Trophoblast cell (in vitro differentiated cells and primary cell): ENCODE data around the gene PCP4L1.

Experiments
- DNase-seq, 2 donors: peaks; one replicate each; pipeline ENCODE4 v3.0.0-alpha.2; 2016
- H2AFZ ChIP-seq: 2 replicates; pipeline ENCODE4 v1.6.1; 2013; ENCODE audit warnings: low read length, moderate library complexity, mild to moderate bottlenecking; ENCODE audit not compliant: insufficient read depth, poor library complexity
- H2AK5ac ChIP-seq: 2 replicates; pipeline ENCODE4 v1.6.1; 2013; ENCODE audit warnings: mild to moderate bottlenecking, low read length
- H2BK120ac ChIP-seq: 2 replicates; pipeline ENCODE4 v1.6.1; 2013; ENCODE audit warnings: low read length, mild to moderate bottlenecking, moderate library complexity; ENCODE audit not compliant: insufficient read depth, poor library complexity
- H2BK12ac ChIP-seq: 2 replicates; pipeline ENCODE4 v1.6.1; 2013; ENCODE audit warnings: mild to moderate bottlenecking, low read length, moderate library complexity
- H2BK5ac ChIP-seq: 2 replicates; pipeline ENCODE4 v1.6.1; 2013; ENCODE audit warnings: low read length, low read depth, moderate library complexity, mild to moderate bottlenecking; ENCODE audit not compliant: poor library complexity
- H3K14ac ChIP-seq: 2 replicates; pipeline ENCODE4 v1.6.1; 2013; ENCODE audit warnings: mild to moderate bottlenecking, low read length
- H3K18ac ChIP-seq: 2 replicates; pipeline ENCODE4 v1.6.1; 2013; ENCODE audit warnings: mild to moderate bottlenecking, low read length
- H3K23ac ChIP-seq: 2 replicates; pipeline ENCODE4 v1.6.1; 2013; ENCODE audit warnings: low read length
- H3K27ac ChIP-seq: 2 replicates; pipeline ENCODE4 v1.5.1; 2013; ENCODE audit warnings: low read depth, mild to moderate bottlenecking, inconsistent platforms, low read length, moderate library complexity
- H3K27me3 ChIP-seq: 2 replicates; pipeline ENCODE4 v1.6.1; 2013; ENCODE audit warnings: inconsistent platforms, mild to moderate bottlenecking, low read length, moderate library complexity; ENCODE audit not compliant: insufficient read depth
- H3K36me3 ChIP-seq, 2 experiments: 1 replicate in 1 of 2; 2 replicates in 1 of 2; pipeline ENCODE4 v1.6.1; 2013; ENCODE audit warnings: low read length in 2 of 2, mild to moderate bottlenecking in 2 of 2, moderate library complexity in 1 of 2; ENCODE audit not compliant: insufficient read depth in 2 of 2, control insufficient read depth in 1 of 2
- H3K4ac ChIP-seq: 2 replicates; pipeline ENCODE4 v1.6.1; 2013; ENCODE audit warnings: low read depth, mild to moderate bottlenecking, low read length, moderate library complexity
- H3K4me1 ChIP-seq, 2 experiments: 1 replicate in 1 of 2; 2 replicates in 1 of 2; pipeline ENCODE4 v1.6.1; 2013; ENCODE audit warnings: low read length in 2 of 2, mild to moderate bottlenecking in 2 of 2, moderate library complexity in 1 of 2; ENCODE audit not compliant: insufficient read depth in 2 of 2, control insufficient read depth in 1 of 2
- H3K4me2 ChIP-seq: 2 replicates; pipeline ENCODE4 v1.6.1; 2013; ENCODE audit warnings: inconsistent platforms, mild to moderate bottlenecking, low read length, moderate library complexity
- H3K4me3 ChIP-seq: 2 replicates; pipeline ENCODE4 v1.5.1; 2013; ENCODE audit warnings: mild to moderate bottlenecking, low read depth, low read length, inconsistent platforms
- H3K79me1 ChIP-seq: one replicate; pipeline ENCODE4 v1.6.1; 2013; ENCODE audit warnings: low read length
- H3K79me2 ChIP-seq: 2 replicates; pipeline ENCODE4 v1.6.1; 2013; ENCODE audit warnings: low read length, mild to moderate bottlenecking; ENCODE audit not compliant: control insufficient read depth, insufficient read depth, poor library complexity
- H3K9ac ChIP-seq: 2 replicates; pipeline ENCODE4 v1.6.1; 2013; ENCODE audit warnings: mild to moderate bottlenecking, low read length
- H3K9me3 ChIP-seq: 2 replicates; pipeline ENCODE4 v1.6.1; 2013; ENCODE audit warnings: low read depth, mild to moderate bottlenecking, control low read depth, inconsistent platforms, low read length; ENCODE audit not compliant: insufficient read depth
- H4K12ac ChIP-seq: 2 replicates; pipeline ENCODE4 v1.6.1; 2013; ENCODE audit warnings: low read depth, mild to moderate bottlenecking, low read length, moderate library complexity
- H4K8ac ChIP-seq: 2 replicates; pipeline ENCODE4 v1.6.1; 2013; ENCODE audit warnings: low read depth, mild to moderate bottlenecking, low read length, moderate library complexity
- H4K91ac ChIP-seq: one replicate; pipeline ENCODE4 v1.6.1; 2013; ENCODE audit warnings: low read depth, mild to moderate bottlenecking, low read length, moderate library complexity
- WGBS: extraction: QIAGEN DNeasy Blood & Tissue Kit; methylation state at CpG from one replicate; pipeline ENCODE4 v1.1.7; 2013; ENCODE audit warnings: missing lambda C conversion rate; ENCODE audit not compliant: insufficient read length, insufficient coverage; ENCODE audit errors: extremely low coverage; 5-methylcytosine and 5-hydroxymethylcytosine counted together

Gene PCP4L1

GRCh38 chr1:161225178-161225533, 33.4 kb upstream of the PCP4L1 start:
- Histone ChIP-seq H3K79me1 (peaks cover 26% of the 10 kb centered on the region), H2AK5ac (peak overlapping the region; percentile 58), H3K23ac (no peak overlapping the region), H3K27me3 (no peaks in the 10 kb centered on the region), H3K14ac (peak overlapping the region; percentile 48), H3K4me3 (no peak overlapping the region), H3K18ac (no peak overlapping the region), H4K8ac (peak overlapping the region; percentile 79), H4K12ac (peak overlapping the region; percentile 46), H3K4ac (no peak overlapping the region), H4K91ac (peak overlapping the region; percentile 90), H3K9ac (no peak overlapping the region), H2BK12ac (peak overlapping the region; percentile 60), H3K27ac (peak overlapping the region; percentile 29), H3K36me3 (peaks cover 7 to 17% of the 10 kb centered on the region in 2 experiments), H3K4me2 (no peak overlapping the region), H2AFZ (peak overlapping the region; percentile 48), H2BK5ac (peak overlapping the region; percentile 34), H2BK120ac (peak overlapping the region; percentile 69), H3K79me2 (peaks cover 5% of the 10 kb centered on the region), H3K9me3 (no peaks in the 10 kb centered on the region), H3K4me1 (peaks cover 23 to 27% of the 10 kb centered on the region in 2 experiments)
- no CpG with 5 or more reads among the region's 7 CpGs for WGBS
- DNase-seq: no peak

DNA sequence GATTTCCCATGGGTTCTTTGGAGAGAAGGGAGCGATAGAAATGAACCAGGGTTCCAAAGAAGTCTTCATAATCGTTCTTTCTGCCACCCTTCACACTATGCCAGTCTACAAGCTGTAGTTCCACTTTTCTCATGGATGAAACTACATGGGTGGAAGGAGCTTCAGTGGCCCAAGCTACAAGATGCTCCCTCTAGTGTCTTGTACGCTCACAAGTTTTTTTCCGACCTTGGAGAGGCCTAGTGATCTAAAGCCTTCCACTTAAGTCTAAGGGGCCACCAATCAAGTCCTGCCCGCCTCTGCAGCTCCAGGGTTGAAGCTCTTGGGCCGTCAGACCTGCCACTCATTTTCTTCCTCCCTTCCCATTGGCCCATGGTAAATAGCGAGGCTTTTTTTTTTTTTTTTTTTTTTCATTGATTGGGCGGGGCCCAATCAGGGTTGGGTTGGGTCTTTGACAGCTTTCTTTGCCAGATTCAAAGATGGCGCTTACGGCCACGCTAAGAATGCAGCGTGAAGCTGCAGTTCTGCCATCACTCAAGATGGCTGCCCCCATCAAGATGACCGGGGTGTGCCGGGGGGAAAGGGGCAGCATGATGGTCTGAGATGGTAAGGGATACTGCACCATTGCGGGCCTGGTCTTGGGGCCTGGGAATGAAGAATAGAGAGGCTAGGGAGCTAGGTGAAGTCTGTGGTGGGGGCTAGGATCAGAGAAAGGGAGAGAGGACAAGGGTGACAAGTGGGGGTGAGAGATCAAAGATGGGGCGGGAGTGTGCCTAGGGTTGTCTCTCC, 32.8 kb upstream of the PCP4L1 start, which contains the start of gene TOMM40L:
Gene TOMM40L, plus strand, starts transcription at position 527 of the 786 bp plus-strand sequence. CDS start 430 bp downstream, outside the sequence.
- H3K27me3 ChIP-seq: no peaks in the 10 kb centered on the region
- H2AK5ac ChIP-seq: peak within 1 kb of the TSS; percentile 63
- H4K12ac ChIP-seq: peak within 1 kb of the TSS; percentile 97
- H4K8ac ChIP-seq: peak within 1 kb of the TSS; percentile 98
- peak within 1 kb of the TSS; percentile 69 for H3K18ac ChIP-seq
- peak within 1 kb of the TSS; percentile 49 for H3K4ac ChIP-seq
- peak within 1 kb of the TSS; percentile 54 for H2BK5ac ChIP-seq
- peak within 1 kb of the TSS; percentile 90 for H3K14ac ChIP-seq
- no peaks in the 10 kb centered on the region for H3K9me3 ChIP-seq
- peak within 1 kb of the TSS; percentile 81 for H2BK120ac ChIP-seq
- no peak within 1 kb of the TSS for H3K23ac ChIP-seq
- peak within 1 kb of the TSS; percentile 93 for H2AFZ ChIP-seq
- H3K79me2 ChIP-seq: peaks cover 5% of the 10 kb centered on the region
- peak; percentile 97 to 99 for DNase-seq
- H4K91ac ChIP-seq: peak within 1 kb of the TSS; percentile 98
- peaks cover 23 to 27% of the 10 kb centered on the region in 2 experiments for H3K4me1 ChIP-seq
- peak within 1 kb of the TSS; percentile 51 for H3K9ac ChIP-seq
- H3K4me3 ChIP-seq: peak within 1 kb of the TSS; percentile 78
- peaks cover 23% of the 10 kb centered on the region for H3K79me1 ChIP-seq
- H2BK12ac ChIP-seq: peak within 1 kb of the TSS; percentile 88
- peaks cover 10 to 17% of the 10 kb centered on the region in 2 experiments for H3K36me3 ChIP-seq
- no CpG with 5 or more reads among the region's 16 CpGs for WGBS
- H3K4me2 ChIP-seq: peak within 1 kb of the TSS; percentile 85
- peak within 1 kb of the TSS; percentile 29 for H3K27ac ChIP-seq

DNA sequence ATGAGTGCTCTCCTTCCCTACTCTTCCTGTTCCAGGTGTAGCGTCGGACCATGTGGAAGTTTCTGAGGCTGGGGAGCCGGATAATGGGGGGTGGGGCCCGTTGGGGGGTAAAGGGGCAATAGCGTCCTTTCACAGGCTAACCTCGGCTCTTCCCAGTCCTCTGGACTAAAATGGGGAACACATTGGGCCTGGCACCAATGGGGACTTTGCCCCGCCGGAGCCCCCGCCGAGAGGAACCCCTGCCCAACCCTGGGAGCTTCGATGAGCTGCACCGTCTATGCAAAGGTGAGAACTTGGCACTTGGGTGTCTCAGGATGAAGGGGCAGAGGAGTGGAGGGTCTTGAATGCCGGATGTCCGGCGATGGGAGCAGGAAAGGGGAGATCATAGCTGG, 32.2 kb upstream of the PCP4L1 start:
- H4K12ac ChIP-seq: peak overlapping the region; percentile 97
- H3K4me2 ChIP-seq: peak overlapping the region; percentile 85
- H4K91ac ChIP-seq: peak overlapping the region; percentile 98
- peak overlapping the region; percentile 93 for H2AFZ ChIP-seq
- H3K9me3 ChIP-seq: no peaks in the 10 kb centered on the region
- no CpG with 5 or more reads among the region's 15 CpGs for WGBS
- peaks cover 23 to 27% of the 10 kb centered on the region in 2 experiments for H3K4me1 ChIP-seq
- no peak for DNase-seq
- H2AK5ac ChIP-seq: peak overlapping the region; percentile 63
- H3K79me1 ChIP-seq: peaks cover 22% of the 10 kb centered on the region
- H3K36me3 ChIP-seq: peaks cover 10 to 17% of the 10 kb centered on the region in 2 experiments
- H3K27ac ChIP-seq: no peak overlapping the region
- H2BK5ac ChIP-seq: peak overlapping the region; percentile 54
- peak overlapping the region; percentile 98 for H4K8ac ChIP-seq
- peak overlapping the region; percentile 81 for H2BK120ac ChIP-seq
- H3K14ac ChIP-seq: peak overlapping the region; percentile 90
- peaks cover 5% of the 10 kb centered on the region for H3K79me2 ChIP-seq
- H3K18ac ChIP-seq: peak overlapping the region; percentile 69
- no peaks in the 10 kb centered on the region for H3K27me3 ChIP-seq
- peak overlapping the region; percentile 51 for H3K9ac ChIP-seq
- no peak overlapping the region for H3K23ac ChIP-seq
- H3K4ac ChIP-seq: peak overlapping the region; percentile 49
- peak overlapping the region; percentile 88 for H2BK12ac ChIP-seq
- peak overlapping the region; percentile 78 for H3K4me3 ChIP-seq

- H3K9me3 ChIP-seq: no peaks in the 10 kb centered on the region
- peak overlapping the region; percentile 98 for H4K91ac ChIP-seq
- H3K36me3 ChIP-seq: peaks cover 10 to 17% of the 10 kb centered on the region in 2 experiments
- peak overlapping the region; percentile 93 for H2AFZ ChIP-seq
- peak overlapping the region; percentile 85 for H3K4me2 ChIP-seq
- no peak for DNase-seq
- peak overlapping the region; percentile 11 for H2BK5ac ChIP-seq
- H4K8ac ChIP-seq: peak overlapping the region; percentile 98
- H3K9ac ChIP-seq: no peak overlapping the region
- peak overlapping the region; percentile 84 for H4K12ac ChIP-seq
- peak overlapping the region; percentile 44 for H2BK120ac ChIP-seq
- peak overlapping the region; percentile 32 for H2AK5ac ChIP-seq
- H3K79me2 ChIP-seq: peaks cover 5% of the 10 kb centered on the region
- peak overlapping the region; percentile 70 for H3K14ac ChIP-seq
- peaks cover 22% of the 10 kb centered on the region for H3K79me1 ChIP-seq
- no peak overlapping the region for H3K18ac ChIP-seq
- peaks cover 23 to 27% of the 10 kb centered on the region in 2 experiments for H3K4me1 ChIP-seq
- no peak overlapping the region for H3K4me3 ChIP-seq
- H3K4ac ChIP-seq: no peak overlapping the region
- no CpG with 5 or more reads among the region's 3 CpGs for WGBS
- no peaks in the 10 kb centered on the region for H3K27me3 ChIP-seq
- H3K23ac ChIP-seq: no peak overlapping the region
- peak overlapping the region; percentile 68 for H2BK12ac ChIP-seq
- H3K27ac ChIP-seq: no peak overlapping the region
These were observed 31.8 kb upstream of the PCP4L1 start for GRCh38 chr1:161226759-161227158.
